HG02623 (cell line): ENCODE results near the gene MEPE.

Experiments used
- ATAC-seq: cut with Tn5 transposase; IDR thresholded peaks from one replicate; pipeline ENCODE4 v1.9.1; 2021; ENCODE audit warnings: moderate library complexity; ENCODE audit not compliant: unreplicated experiment

The MEPE gene, protein sequence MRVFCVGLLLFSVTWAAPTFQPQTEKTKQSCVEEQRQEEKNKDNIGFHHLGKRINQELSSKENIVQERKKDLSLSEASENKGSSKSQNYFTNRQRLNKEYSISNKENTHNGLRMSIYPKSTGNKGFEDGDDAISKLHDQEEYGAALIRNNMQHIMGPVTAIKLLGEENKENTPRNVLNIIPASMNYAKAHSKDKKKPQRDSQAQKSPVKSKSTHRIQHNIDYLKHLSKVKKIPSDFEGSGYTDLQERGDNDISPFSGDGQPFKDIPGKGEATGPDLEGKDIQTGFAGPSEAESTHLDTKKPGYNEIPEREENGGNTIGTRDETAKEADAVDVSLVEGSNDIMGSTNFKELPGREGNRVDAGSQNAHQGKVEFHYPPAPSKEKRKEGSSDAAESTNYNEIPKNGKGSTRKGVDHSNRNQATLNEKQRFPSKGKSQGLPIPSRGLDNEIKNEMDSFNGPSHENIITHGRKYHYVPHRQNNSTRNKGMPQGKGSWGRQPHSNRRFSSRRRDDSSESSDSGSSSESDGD

GRCh38 chr4:87832669-87833068, at the start of gene MEPE:
TSS of gene MEPE (plus strand) at chr4:87832969. CDS start at chr4:87834715, 1,746 bp downstream.
- ATAC-seq = no peak

DNA sequence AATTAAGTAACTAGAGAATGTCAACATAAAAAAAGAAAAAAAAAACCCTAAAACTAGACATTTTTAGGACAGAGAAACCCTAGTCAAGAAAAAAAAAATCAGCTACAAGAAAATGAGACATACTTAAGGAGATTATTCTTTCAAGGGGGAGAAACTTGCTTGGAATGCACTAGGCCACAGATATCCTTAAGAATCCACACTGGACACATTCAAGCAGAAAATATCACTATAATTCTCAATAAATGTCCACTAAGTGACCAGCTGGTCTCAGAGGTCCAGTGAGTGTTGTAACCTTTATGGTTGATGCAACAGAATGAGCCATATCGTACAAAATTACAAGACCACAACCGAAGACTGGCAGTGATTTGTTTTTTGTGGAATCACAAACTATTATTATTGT, 49.0 kb upstream of the MEPE start:
- no peak for ATAC-seq

- no peak for ATAC-seq
These were observed 46.8 kb upstream of the MEPE start for GRCh38 chr4:87785731-87786509.

GRCh38 chr4:87799301-87800113, 33.3 kb upstream of the MEPE start, which contains the start of gene IBSP:
TSS of gene IBSP (plus strand) at chr4:87799554. CDS start at chr4:87802362, 2,808 bp downstream.
- no peak for ATAC-seq

DNA sequence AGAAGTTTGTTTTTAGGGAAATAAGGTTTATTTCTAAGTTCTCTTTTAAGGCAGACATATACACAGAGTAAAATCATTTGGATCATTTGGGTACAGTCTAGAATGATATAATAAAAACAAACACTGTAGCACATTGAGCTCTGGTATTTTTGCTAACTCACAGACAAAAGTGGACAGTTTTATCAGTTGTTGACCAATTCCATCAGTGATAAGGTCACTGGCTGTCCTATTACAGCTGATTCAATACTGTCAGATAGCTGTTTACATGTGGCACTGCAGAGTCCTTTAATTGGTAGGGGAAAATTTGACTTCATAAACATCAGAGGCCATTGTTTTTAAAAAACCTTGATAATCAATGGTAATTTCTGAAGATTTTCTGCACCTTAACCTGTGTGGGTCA, 29.9 kb upstream of the MEPE start:
- ATAC-seq = no peak

DNA sequence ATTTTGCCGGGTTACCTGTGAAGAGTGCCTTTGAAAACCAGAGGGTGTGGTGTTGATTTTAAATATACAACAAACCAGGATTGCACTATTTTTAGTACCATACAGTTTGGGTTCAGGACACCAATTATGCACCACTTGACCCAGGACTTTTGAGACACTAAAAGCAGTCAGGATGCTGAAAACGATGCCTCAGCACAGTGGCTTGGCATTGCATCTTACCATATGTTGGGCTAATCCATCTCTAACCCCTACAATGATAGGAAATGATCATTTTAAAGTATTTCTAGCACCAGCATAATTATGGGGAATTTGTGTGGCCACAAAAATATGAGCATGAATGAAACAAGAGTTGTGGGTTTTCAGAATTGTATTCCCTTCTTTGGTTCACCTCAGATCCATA, 29.3 kb upstream of the MEPE start:
- ATAC-seq = no peak

DNA sequence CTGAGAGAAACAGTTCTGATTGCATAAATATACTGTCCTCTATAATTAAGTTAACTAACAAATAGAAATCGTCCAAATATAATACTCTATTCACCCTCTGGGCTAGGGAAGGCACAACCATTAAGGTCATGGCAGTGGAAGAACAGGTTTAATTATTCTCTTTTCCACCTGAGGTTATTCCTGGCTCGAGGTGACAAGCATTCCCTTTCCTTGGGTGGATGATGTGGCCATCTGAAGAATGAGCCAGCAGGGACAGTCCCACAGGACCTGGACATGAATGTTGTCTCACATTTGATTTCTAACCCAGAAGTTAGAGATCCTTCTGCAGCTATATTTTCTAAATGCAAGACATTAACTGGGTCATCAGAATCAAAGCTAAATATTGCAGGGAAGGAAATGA, 27.9 kb upstream of the MEPE start:
- no peak for ATAC-seq

GRCh38 chr4:87805971-87806370, 26.8 kb upstream of the MEPE start:
- ATAC-seq = no peak

DNA sequence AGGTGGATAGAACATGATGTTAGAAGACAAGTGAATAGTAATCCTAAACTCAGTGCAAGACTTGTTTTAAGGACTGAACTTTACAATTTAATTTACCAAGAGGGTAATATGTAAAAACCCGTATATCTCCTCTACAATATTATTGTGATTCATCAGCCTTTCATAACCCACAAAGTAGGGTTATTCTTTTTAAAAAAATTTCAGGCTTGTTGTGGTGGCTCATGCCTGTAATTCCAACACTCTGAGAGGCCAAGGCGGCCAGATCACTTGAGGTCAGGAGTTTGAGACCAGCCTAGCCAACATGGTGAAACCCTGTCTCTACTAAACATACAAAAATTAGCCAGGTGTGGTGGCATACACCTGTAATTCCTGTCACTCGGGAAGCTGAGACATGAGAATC, 26.2 kb upstream of the MEPE start:
- ATAC-seq = no peak

DNA sequence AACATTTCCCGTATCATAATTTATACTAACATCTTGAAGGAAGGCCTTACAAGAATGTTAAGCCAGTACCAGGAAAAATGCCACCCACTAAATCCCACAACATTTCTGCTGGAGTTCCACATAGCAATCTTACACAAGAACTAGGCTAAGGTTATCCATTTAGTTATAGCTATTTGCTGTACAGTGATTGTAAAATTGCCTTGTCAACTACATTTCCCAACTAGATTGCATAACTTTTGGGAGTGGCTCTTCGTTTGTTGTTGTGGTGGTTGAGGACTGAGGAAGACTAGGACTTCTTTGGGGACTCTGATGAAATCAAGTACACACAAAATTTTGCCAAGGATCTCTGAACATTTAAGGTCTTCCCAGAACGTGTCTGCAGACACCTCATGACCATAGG, 25.4 kb upstream of the MEPE start:
- no peak for ATAC-seq

DNA sequence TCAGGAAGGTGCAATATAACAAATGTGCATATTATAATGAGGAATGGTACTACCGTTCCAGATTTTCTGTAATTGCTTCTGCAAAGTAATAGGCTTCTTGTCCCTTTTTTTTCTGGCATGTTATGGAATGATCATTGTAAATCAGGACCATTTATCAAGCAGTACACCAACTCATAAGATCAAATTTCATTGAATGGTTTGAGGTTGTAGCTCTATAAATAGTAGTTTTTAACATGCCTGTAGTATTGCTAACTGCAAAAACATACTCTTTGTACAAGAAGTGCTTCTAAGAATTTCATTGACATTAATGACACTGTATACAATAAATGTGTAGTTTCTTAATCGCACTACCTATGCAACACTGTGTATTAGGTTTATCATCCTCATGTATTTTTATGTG, 20.8 kb upstream of the MEPE start:
- no peak for ATAC-seq

- ATAC-seq = no peak
These were observed 13.4 kb upstream of the MEPE start for GRCh38 chr4:87819281-87819919.

DNA sequence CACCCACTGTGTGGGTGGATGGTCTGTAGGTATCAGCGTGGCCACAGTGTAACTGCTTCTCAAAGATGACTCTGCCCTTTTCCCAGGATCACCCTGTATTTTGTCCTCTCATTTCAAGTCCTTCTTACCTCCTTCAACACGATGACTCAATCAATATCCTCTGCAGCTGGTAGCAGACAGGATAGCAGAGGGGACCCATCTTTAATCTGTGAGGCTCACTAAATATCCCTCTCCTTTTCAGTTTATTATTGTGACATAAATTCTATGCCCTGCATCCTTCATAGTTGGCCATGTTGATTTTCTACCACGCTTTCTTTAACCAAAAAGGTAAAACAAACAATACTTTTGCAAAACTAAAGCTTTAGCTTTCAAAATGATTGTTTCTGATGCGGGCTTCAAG, 9.6 kb upstream of the MEPE start:
- no peak for ATAC-seq

DNA sequence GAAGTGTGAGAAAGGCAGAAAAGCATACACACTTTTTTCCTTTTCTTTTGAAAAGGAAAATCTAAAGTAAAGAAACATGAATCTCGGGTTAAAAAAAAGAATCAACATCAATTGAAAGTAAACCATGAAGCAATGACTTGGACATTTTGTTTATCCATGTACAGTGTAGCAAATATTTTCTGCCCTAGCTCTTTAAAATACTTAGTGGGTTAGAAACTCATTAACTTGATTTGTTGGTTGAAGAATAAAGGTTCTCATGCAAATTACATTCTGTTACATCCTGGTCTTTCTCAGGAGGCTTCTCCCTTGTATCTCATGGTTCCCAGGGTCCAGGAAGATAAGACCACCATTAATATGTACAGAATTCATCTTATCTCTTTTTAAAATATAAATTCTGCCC, 9.0 kb upstream of the MEPE start:
- ATAC-seq = no peak

DNA sequence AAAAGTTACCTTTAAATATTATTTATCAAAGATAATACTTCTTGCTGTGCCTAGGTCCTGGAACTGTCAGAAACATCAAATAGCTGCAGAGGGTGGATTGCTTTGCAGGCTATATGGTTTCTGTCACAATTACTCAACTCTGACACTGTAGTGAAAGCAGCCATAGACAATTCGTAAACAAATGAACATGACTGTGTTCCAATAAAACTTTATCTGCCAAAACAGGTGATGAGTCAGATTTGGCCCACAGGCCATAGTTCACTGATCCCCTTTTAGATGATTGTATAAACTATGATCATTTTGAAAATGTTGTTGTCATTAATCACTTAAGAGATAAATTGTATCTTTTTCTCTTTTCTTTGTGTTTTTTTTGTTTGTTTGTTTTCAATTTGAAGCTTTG, 8.4 kb upstream of the MEPE start:
- ATAC-seq = no peak

- ATAC-seq = no peak
These were observed 1.6 kb downstream of the MEPE start for GRCh38 chr4:87834401-87834800.

GRCh38 chr4:87835197-87835596, 2.4 kb downstream of the MEPE start:
- ATAC-seq = no peak

- ATAC-seq = no peak
These were observed 3.0 kb downstream of the MEPE start for GRCh38 chr4:87835743-87836142.

DNA sequence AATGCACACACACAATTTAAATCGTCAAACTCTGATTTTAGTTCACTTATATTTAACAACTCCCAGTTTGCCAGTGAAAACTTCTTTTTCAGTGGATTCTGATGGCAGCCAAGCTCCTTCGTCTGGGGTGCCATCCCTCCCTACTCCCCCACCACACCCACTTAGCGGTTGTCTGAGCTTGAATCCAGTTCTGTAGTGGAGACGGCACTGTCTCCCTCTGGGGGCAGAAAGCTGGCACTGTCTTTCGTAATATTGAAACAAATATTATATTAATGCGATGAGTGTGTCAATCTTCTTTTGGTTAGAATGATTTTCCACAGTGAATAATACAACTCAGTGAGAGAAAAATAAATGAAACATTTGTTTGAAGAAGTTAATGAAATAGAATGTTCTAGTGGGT, 5.4 kb downstream of the MEPE start:
- ATAC-seq = no peak

DNA sequence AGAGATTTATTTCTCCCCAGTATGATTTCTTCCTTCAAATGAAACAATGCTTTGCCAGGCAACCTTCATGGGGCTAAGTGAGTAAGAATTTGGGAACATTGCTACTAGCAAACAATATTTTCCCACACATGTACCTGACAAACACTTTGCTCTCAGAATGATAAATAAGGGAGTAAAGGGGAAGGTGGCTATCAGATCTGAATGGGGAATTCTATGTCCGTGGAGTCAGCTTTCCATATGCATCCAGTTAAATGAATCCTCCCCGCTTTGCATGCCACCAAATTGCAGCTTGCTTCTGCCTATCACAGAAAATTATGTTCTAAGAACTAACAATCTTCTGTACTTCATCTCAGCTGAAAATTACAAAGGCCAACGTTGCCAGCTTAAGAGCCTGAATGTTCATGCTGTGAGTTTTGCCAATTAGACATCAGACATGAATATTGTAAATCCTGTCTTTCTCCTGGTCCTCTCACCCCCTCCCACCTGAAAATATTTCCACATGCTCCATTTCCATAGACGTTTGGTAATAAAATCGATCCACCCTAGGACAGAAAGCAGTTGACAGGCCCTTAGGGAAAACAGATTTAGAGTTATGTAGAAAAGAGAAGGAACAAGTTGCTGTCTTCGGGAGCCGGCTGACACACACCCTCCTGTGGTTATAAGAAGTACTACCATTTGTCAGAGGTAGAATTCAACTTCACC, 6.3 kb downstream of the MEPE start:
- no peak for ATAC-seq
